Subcutaneous abdominal adipose tissue (tissue), 5 donors: ENCODE measurements around the gene EEFSEC.

Source experiments
- H3K27ac ChIP-seq: one replicate; pipeline ENCODE4 v1.7.0; 2013; ENCODE audit warnings: low read depth, mild to moderate bottlenecking, inconsistent platforms, low read length, moderate library complexity
- H3K27me3 ChIP-seq, 5 donors: one replicate each; pipeline ENCODE4 v1.7.0; 2013; ENCODE audit warnings: low read length in 5 of 5, inconsistent platforms in 1 of 5; ENCODE audit not compliant: control insufficient read depth in 5 of 5, insufficient read depth in 4 of 5
- H3K36me3 ChIP-seq, 5 donors: one replicate each; pipeline ENCODE4 v1.7.0; 2013; ENCODE audit warnings: low read length in 5 of 5; ENCODE audit not compliant: control insufficient read depth in 5 of 5, insufficient read depth in 5 of 5
- H3K4me1 ChIP-seq, 5 donors: one replicate each; pipeline ENCODE4 v1.7.0; 2013; ENCODE audit warnings: low read length in 5 of 5, mild to moderate bottlenecking in 3 of 5, moderate library complexity in 1 of 5; ENCODE audit not compliant: control insufficient read depth in 5 of 5, insufficient read depth in 5 of 5
- H3K4me3 ChIP-seq, 5 donors: one replicate each; pipeline ENCODE4 v1.7.0; 2013; ENCODE audit warnings: low read length in 5 of 5, low read depth in 1 of 5
- H3K9ac ChIP-seq, 5 donors: one replicate each; pipeline ENCODE4 v1.7.0; 2013; ENCODE audit warnings: low read length in 5 of 5, mild to moderate bottlenecking in 4 of 5, moderate library complexity in 3 of 5
- H3K9me3 ChIP-seq, 5 donors: one replicate each; pipeline ENCODE4 v1.7.0; 2013; ENCODE audit warnings: low read length in 5 of 5; ENCODE audit not compliant: control insufficient read depth in 5 of 5
- donor health status: healthy.
- donor health status: healthy.
- donor health status: healthy.
- donor health status: healthy.
- donor health status: healthy.

The EEFSEC gene

DNA sequence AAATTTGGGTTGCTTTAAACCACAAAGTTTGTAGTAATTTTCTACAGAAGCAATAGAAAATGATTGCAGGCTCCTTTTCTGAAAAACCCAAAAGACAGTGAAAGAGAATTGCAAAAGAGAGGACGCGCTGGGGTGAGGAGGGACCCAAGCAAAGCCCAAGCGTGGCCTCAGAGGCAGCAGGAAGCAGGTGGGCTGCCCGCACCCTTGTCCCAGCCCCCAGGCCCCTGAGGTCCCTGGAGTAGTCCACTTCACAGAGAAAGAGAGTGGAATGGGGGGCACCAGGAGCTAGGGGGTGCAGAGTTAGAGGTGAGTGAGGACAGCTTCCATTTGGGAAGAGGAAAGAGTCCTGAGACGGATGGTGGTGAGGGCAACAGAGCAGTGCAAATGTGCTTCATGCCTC, 301.8 kb downstream of the EEFSEC start:
- Histone ChIP-seq H3K4me1 (no peaks in the 10 kb centered on the region), H3K9ac (no peak overlapping the region), H3K36me3 (no peaks in the 10 kb centered on the region), H3K4me3 (no peak overlapping the region), H3K9me3 (no peaks in the 10 kb centered on the region), H3K27me3 (peaks cover 5 to 42% (median 30%) of the 10 kb centered on the region in 5 donors), H3K27ac (no peak overlapping the region)

DNA sequence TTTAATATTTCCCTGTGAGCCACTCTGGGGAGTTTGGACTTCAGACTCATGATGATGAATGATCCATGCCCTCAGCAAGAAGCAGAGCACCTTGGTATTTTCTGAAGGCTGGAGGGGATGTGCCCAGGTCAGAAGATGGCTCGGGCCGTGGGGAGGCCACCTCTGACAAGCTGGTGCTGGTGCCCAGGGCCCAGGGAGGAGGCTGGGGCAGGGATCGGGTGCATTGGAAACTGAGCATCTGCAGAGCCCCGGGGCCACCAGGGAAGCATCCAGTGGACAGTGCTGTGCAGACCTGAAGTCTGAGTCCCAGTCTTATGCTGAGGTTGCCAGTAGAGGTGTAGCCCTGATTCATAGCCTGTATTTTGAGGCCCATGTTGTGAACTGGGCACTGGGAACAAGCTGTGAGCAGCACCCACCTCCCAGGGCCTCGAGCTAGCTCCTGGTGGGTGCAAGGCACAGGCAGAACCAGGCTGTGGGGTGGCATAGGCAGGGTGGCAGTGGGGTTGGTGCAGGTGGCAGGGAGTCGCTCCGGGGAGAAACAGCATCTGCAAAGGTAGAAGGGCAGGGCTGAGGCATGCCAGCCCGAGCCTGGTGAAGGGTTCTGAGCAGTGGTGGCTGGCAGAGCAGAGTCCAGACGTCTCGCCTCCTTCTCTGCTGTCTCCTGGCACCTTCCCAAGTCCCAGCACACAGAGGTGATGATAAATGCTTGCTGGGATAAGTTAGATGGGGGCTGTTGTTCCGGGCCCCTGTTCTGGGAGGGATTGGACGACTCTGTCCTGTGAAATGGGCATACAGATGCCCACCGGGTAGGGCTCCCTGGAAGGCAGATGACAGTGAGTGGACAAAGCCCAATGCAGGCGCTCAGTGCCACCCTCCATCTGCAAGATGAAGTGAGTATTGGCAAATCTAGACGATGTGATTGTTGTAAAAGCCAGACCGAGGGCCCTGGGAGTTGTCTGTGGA, 302.8 kb downstream of the EEFSEC start:
- H3K27me3 ChIP-seq = peaks cover 5 to 42% (median 30%) of the 10 kb centered on the region in 5 donors
- H3K36me3 ChIP-seq = no peaks in the 10 kb centered on the region
- H3K9me3 ChIP-seq = no peaks in the 10 kb centered on the region
- H3K9ac ChIP-seq = no peak overlapping the region
- H3K4me3 ChIP-seq = no peak overlapping the region
- H3K4me1 ChIP-seq = no peaks in the 10 kb centered on the region
- H3K27ac ChIP-seq = no peak overlapping the region

DNA sequence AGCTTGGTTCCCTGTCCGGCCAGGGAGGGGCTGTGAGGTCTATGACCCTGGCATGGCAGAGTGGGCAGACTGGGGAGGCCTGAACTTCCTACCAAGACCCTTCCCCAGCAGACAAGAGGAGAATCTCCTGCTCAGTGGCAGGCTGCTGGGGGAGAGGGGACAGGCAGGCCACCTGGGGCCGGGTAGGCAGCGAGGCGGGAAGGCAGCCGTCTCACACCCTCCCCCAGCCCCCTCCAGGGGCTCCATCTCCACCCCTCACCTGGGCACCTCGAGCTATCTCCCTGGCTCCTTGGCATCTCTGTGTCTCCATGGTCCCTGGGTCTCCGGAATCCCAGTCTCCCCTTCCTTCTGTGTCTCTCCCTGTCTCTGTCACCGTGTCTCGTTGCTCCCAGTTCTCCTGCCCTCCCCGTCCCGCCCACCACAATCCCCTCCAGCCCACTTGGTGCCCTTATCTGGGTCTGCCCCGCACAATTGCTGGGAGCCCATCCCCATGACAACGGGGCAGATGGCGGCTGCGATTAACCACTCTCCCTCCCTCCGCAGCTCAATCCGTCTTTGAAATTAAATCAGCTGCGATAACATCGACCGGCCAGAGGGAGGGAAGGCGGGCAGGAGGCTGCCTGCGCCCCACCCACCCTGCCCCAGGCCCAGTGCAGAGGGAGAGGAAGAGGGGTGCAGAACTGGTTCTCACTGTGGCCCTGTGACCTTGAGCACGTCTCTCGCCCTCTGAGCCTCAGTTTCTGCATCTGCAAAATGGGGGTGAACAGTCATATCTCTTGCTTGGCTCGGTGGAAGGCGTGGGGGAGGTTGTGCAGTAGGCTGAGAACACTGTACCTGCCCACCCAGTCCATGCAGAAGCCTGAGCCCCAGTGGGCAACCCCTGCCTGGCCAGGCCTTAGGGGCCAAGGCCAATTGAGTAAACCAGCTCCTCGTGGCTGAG, 303.8 kb downstream of the EEFSEC start:
- Histone ChIP-seq H3K36me3 (no peaks in the 10 kb centered on the region), H3K9ac (no peak overlapping the region), H3K4me1 (no peaks in the 10 kb centered on the region), H3K27ac (no peak overlapping the region), H3K4me3 (no peak overlapping the region), H3K27me3 (peaks cover 5 to 42% (median 30%) of the 10 kb centered on the region in 5 donors), H3K9me3 (no peaks in the 10 kb centered on the region)

DNA sequence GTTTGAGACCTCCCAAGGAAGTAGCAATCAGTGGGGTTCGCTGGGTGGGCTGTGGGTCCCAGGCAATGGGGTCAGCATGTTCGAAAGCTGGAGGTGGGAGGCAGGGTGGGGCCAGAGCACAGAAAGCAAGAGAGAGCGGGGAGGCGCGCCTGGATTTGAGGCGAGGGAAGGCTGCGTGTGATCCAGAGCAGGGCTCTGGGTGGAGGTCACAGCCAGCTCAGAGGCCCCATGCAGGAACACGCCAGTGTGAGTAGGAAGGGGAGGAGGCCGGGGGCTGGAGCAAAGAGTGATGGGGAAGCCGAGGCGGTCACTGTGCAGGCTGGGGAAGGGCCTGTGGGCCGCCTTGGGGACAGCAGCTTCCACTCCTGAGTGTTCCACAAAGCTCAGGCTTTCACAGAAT, 304.7 kb downstream of the EEFSEC start:
- Histone ChIP-seq H3K36me3 (no peaks in the 10 kb centered on the region), H3K9me3 (no peaks in the 10 kb centered on the region), H3K27ac (no peak overlapping the region), H3K4me1 (no peaks in the 10 kb centered on the region), H3K4me3 (no peak overlapping the region), H3K27me3 (peaks cover 5 to 42% (median 27%) of the 10 kb centered on the region in 5 donors), H3K9ac (no peak overlapping the region)
